Adrenal gland (tissue), 5 donors: ENCODE data around the gene EDEM1.

ENCODE experiments used
- CTCF ChIP-seq, 6 experiments: fragments of 450-650 bp in 4 of 6; fragments of 200-600 bp in 2 of 6; sonication (generic) in 1 of 6; IDR thresholded peaks; 1 replicate in 5 of 6; 2 replicates in 1 of 6; pipeline versions ENCODE4 v1.5.1 to v1.8.0; 2016 to 2021; ENCODE audit warnings: antibody characterized with exemption in 6 of 6, mild to moderate bottlenecking in 2 of 6, moderate library complexity in 1 of 6
- POLR2A ChIP-seq, 2 donors: fragments of 450-650 bp; IDR thresholded peaks; one replicate each; pipeline ENCODE4 v1.6.1; 2017; ENCODE audit warnings: antibody characterized with exemption in 2 of 2, mild to moderate bottlenecking in 2 of 2, moderate library complexity in 1 of 2
- donor health status: DM: no; HTN: no; CAD: no.

- no peak for TF ChIP-seq POLR2A (IDR thresholded peaks at IDR 0.05)
- TF ChIP-seq CTCF (IDR thresholded peaks at IDR 0.05): no peak
Observed at GRCh38 chr3:5170975-5171374, 16.5 kb upstream of the EDEM1 start.
